Activated naive CD8-positive, alpha-beta T cell (primary cell): Measurements from ENCODE around the gene LAIR1.
"Not testable (repeated sequence)": the region's sequence is repeated elsewhere in the genome, so short reads cannot be mapped to it uniquely, and the experiment has no call there.

Experiments
- H3K27ac Mint-ChIP-seq: one replicate; pipeline ENCODE4 v1.8.0; 2021; ENCODE audit warnings: mixed read lengths
- H3K27me3 Mint-ChIP-seq: one replicate; pipeline ENCODE4 v1.8.0; 2021; ENCODE audit warnings: mixed read lengths
- H3K36me3 Mint-ChIP-seq: one replicate; pipeline ENCODE4 v1.8.0; 2021; ENCODE audit warnings: mixed read lengths
- H3K4me1 Mint-ChIP-seq: one replicate; pipeline ENCODE4 v1.8.0; 2021; ENCODE audit warnings: low read depth, mixed read lengths
- H3K4me3 Mint-ChIP-seq: one replicate; pipeline ENCODE4 v1.8.0; 2021; ENCODE audit warnings: mild to moderate bottlenecking, mixed read lengths
- H3K9me3 Mint-ChIP-seq: one replicate; pipeline ENCODE4 v1.8.0; 2021; ENCODE audit warnings: low read depth, mixed read lengths

Gene LAIR1

GRCh38 chr19:54389553-54389952, 24.8 kb upstream of the LAIR1 start:
- Mint-ChIP-seq H3K27me3 (no peaks in the 10 kb centered on the region), H3K36me3 (no peaks in the 10 kb centered on the region), H3K27ac (no peak overlapping the region), H3K4me1 (peaks cover 42% of the 10 kb centered on the region), H3K9me3 (no peaks in the 10 kb centered on the region), H3K4me3 (no peak overlapping the region)

DNA sequence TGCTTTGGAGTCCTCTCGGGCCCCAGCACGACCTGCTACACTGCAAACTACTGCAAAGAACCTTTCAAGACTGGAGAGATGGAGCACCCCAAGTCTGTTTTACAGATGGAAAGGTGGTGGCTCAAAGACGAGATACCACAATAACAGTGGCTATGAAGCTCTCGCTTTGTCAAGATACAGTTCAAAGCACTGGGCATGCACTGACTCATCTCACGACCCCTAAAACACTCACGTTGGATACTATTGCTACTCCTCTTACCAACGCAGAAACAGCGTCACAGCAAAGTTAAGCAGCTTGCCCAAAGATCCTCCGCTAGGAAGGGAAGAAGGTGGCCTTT, 24.0 kb upstream of the LAIR1 start:
- Mint-ChIP-seq H3K4me1 (peaks cover 42% of the 10 kb centered on the region), H3K27me3 (no peaks in the 10 kb centered on the region), H3K27ac (peak overlapping the region; percentile 59), H3K4me3 (peak overlapping the region; percentile 90), H3K9me3 (no peaks in the 10 kb centered on the region), H3K36me3 (no peaks in the 10 kb centered on the region)

DNA sequence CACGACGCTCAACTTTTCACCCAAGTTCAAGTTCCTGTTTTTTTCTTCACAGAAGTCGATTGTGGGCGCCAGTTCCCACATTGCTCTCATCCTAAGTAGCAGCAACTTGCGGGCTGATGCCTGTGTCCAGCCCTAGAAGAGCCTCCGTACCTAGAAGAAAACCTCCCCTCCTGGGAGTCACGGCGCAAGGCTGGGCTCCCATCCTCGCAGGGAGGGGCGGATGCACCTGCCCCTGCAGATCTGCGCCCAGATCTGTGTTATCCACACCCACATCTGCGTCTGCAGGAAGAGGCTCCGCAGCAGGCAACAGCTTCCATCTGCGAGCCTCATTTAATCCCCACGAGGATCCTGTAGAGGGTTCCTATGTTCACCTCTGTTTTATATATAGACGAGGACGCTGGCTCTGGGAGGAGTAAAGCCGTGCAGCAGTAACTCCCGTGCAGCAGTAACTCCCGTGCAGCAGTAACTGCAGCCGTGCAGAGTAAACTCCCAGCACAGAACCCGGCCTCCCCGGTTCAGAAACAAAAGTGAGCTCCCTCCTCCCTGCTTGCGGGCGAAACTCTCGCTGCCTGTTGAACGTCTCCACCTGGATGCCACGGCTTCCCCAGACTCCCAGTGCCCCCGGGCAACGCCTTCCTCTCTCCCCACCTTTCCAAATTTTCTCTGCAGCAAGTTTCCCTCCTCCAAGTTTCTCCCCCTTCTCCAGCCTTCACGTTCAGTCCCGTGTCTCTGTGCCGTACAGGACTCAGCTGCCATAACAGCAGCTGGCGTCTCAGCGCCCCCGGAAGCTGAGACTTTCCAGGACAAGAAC, 23.5 kb upstream of the LAIR1 start:
- H3K27me3 Mint-ChIP-seq: no peaks in the 10 kb centered on the region
- peaks cover 45% of the 10 kb centered on the region for H3K4me1 Mint-ChIP-seq
- H3K27ac Mint-ChIP-seq: peak overlapping the region; percentile 59
- peak overlapping the region; percentile 90 for H3K4me3 Mint-ChIP-seq
- no peaks in the 10 kb centered on the region for H3K36me3 Mint-ChIP-seq
- H3K9me3 Mint-ChIP-seq: no peaks in the 10 kb centered on the region

- Mint-ChIP-seq H3K4me3 (no peak overlapping the region), H3K9me3 (peaks cover 5% of the 10 kb centered on the region), H3K36me3 (no peaks in the 10 kb centered on the region), H3K4me1 (peaks cover 42% of the 10 kb centered on the region), H3K27me3 (no peaks in the 10 kb centered on the region), H3K27ac (no peak overlapping the region)
Measured at GRCh38 chr19:54383330-54383729, 18.6 kb upstream of the LAIR1 start.

DNA sequence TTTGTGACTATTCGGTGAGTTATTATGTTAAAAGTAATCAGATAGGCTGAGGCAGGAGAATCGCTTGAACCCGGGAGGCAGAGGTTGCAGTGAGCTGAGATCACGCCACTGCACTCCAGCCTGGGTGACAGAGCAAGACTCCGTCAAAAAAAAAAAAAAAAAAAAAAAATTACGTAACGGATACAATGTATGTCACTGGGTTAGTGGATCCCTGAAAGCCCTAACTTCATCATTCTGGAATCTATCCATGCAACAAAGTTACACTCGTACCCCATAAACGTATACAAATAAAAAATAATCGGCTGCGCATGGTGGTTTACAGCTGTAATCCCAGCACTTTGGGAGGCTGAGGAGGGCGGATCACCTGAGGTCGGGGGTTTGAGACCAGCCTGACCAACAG, 17.3 kb upstream of the LAIR1 start:
- peaks cover 43% of the 10 kb centered on the region for H3K4me1 Mint-ChIP-seq
- not testable (repeated sequence) for H3K27me3 Mint-ChIP-seq, H3K9me3 Mint-ChIP-seq, H3K27ac Mint-ChIP-seq, H3K4me3 Mint-ChIP-seq, H3K36me3 Mint-ChIP-seq

DNA sequence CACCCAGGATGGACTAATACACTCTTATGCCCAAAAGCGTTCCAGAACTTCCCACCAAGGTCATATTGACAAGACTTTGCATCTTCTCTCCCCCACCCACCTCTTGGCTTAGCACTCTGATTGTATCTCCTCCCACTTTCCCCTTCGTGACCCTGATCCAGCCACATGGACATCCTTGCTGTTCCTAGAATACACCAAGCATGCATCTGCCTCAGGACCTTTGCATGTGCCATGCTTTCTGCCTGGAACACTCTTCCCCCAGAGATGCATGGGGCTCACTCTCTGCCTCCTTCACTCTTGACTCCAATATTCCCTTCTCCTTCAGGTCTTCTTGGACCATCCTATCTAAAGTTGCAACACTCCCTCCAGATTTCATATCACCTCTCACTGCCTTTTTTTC, 16.2 kb upstream of the LAIR1 start:
- Mint-ChIP-seq H3K27ac (no peak overlapping the region), H3K4me1 (peaks cover 52% of the 10 kb centered on the region), H3K9me3 (peaks cover 5% of the 10 kb centered on the region), H3K27me3 (no peaks in the 10 kb centered on the region), H3K36me3 (no peaks in the 10 kb centered on the region), H3K4me3 (no peak overlapping the region)

DNA sequence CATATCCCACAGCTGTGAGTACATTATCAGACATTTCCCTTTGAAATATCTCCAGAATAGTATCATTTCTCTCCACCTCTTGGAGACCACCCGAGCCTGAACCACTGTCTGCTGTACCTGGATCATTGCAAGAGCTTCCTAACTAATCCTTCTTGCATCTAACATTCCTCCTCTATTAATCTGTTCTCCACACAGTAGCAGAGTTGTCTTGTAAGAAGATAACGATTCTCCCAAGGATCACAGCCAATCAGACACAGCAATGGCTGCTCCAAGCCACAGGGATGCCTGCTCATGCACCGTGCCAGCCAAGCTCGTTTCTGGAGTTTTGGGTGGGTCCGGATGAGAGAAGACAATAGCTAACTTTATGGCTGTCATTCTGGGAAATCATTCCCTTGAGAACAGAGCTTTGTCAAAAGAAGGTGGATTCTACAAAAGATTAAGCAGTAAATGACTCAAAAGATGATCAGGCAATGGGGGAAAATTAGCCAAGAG, 14.5 kb upstream of the LAIR1 start:
- Mint-ChIP-seq H3K4me3 (peak overlapping the region; percentile 18), H3K27me3 (no peaks in the 10 kb centered on the region), H3K4me1 (peaks cover 61% of the 10 kb centered on the region), H3K27ac (no peak overlapping the region), H3K36me3 (no peaks in the 10 kb centered on the region), H3K9me3 (peaks cover 5% of the 10 kb centered on the region)

DNA sequence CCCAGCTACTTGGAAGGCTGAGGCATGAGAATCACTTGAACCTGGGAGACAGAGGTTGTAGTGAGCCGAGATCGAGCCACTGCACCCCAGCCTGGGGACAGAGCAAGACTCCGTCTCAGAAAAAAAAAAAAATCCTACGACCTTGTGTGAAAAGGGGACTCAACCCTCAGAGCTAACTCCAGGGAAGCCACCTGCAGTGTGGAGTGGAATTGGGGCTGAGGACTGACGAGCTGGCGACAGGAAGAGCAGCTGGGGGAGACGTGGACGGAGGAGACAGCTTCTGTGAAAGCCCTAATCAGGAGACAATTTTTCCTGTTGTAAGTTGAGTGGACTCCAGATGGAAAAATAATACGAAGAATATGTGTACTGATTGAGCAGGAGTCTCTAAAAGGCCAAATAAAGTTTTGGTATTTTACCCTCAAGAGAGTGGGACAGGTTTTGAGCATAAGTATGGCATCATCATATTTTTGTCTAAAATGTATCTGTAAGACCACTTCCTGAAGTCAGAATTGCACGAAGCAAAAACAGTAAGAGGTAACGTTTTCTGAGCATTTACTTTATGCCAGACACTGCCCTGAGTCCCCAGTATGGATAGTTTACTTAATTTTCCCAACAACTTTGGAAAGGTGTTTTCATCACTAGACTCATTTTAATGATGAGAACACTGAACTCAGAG, 12.0 kb upstream of the LAIR1 start:
- H3K9me3 Mint-ChIP-seq: peaks cover 5% of the 10 kb centered on the region
- no peaks in the 10 kb centered on the region for H3K27me3 Mint-ChIP-seq
- no peak overlapping the region for H3K27ac Mint-ChIP-seq
- H3K36me3 Mint-ChIP-seq: no peaks in the 10 kb centered on the region
- peaks cover 75% of the 10 kb centered on the region for H3K4me1 Mint-ChIP-seq
- H3K4me3 Mint-ChIP-seq: peak overlapping the region; percentile 32

DNA sequence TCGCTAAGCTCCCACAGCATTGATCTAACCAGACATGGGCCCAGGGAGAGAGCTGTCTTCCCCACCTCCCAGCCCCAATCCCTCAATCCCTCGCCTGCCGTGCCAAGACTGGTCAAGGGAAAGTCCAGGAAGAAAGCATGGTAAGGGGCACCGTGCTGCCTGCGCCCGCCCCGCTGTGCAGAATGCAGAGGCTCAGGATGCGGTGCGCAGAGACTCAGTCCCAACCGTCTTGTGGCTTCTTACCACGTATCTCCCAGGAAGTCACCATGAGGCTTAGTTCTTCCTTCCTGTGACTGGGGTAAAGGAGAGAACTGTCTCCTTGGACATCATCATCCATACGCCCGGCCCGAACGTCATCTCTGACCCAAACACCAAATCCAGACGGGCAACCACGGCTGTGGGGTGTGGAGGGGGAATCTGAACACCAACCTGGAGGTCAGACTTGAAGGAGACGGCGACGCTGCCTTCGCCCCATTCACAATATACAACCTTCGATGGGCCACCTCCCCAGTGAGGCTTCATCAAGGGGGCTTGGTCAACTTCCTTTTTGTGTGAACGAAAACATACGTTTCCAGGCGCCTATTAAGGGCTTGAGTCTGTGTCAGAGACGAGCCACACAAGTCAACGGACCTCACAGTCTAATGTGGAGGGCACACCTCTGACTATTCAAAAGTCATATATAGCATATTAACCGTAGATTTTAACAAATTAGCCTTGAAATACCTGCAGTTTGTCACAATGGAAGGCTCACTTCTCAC, 10.6 kb upstream of the LAIR1 start:
- H3K36me3 Mint-ChIP-seq, H3K27me3 Mint-ChIP-seq, H3K9me3 Mint-ChIP-seq: not testable (repeated sequence)
- Mint-ChIP-seq H3K4me1 (peaks cover 80% of the 10 kb centered on the region), H3K27ac (peak overlapping the region; percentile 81), H3K4me3 (peak overlapping the region; percentile 86)

DNA sequence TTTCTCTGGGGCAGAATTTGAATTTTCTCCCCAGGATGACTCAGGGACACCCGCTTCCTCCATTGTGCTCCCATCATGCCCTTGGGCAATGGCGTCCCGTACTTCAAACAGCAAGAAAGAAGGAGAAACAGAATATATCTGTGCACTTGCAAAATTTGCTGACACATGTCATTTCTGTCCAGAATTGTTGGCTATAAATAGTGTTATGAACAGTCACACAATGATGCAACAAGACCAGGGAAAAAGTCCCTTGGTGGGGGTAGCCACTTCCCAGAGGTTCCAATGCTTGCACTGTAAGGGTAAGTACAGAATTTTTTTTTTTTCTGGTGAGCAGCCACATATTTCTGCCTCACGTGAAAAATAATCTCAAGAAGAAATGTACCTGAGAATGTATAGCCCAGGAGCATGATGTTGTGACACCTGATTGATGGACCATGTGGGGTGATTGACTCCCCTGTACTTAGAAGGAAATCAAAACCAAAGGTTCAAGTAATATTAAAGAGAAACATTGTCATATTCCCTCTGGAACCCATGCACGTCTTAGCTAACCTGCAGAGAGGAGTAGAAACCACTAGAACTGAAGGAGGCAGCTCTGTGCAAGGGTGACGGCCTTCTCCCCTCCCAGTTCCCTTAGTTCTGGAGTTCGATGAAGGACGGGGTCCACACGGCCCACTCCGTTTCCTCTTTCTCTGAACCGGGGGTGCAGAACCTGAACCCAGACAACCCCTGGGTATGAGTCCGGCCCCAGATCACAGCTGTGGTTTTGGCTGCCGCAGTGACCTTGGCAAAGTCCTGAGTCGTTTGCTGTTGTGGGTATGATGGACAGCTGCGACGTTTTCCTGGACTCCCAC, 9.3 kb upstream of the LAIR1 start:
- H3K36me3 Mint-ChIP-seq: no peaks in the 10 kb centered on the region
- no peaks in the 10 kb centered on the region for H3K27me3 Mint-ChIP-seq
- H3K4me1 Mint-ChIP-seq: peaks cover 84% of the 10 kb centered on the region
- H3K9me3 Mint-ChIP-seq: no peaks in the 10 kb centered on the region
- H3K4me3 Mint-ChIP-seq: peak overlapping the region; percentile 27
- no peak overlapping the region for H3K27ac Mint-ChIP-seq

DNA sequence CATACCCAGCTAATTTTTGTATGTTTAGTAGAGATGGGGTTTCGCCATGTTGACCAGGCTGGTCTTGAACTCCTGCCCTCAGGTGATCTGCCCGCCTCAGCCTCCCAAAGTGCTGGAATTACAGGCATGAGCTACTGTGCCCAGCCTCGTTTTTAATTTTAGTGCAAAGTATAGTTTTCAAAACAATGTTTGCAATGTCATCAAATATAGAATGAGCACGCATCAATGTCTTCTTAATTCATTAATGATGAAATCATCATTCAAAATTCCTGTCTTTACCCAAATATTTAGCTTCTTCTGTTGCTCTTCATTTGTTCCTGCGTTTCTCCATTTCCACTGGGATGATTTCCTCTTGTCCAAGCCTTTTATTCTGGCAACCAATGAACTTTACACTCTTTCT, 6.7 kb upstream of the LAIR1 start:
- Mint-ChIP-seq H3K4me3 (peak overlapping the region; percentile 13), H3K4me1 (peaks cover 78% of the 10 kb centered on the region)
- H3K27ac Mint-ChIP-seq, H3K36me3 Mint-ChIP-seq, H3K9me3 Mint-ChIP-seq, H3K27me3 Mint-ChIP-seq: not testable (repeated sequence)

DNA sequence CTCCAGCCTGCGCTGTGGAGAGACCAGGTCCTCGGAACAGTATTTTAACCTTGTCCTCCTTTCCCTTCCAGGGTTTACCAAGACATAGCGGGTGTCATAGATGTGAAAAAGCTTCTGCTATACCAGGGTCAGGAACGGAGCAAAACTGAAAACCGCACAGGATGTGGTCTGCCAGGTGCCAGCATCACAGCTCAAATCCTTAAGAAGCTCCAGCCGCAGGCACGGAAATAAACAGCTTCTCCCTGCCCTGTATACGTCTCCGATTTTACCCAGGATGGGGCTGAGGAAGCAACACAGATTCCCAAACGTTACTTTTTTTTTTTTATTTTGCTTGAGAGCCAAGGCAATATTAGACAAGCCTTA, 5.7 kb upstream of the LAIR1 start:
- peak overlapping the region; percentile 51 for H3K27ac Mint-ChIP-seq
- not testable (repeated sequence) for H3K9me3 Mint-ChIP-seq, H3K27me3 Mint-ChIP-seq, H3K36me3 Mint-ChIP-seq
- peaks cover 76% of the 10 kb centered on the region for H3K4me1 Mint-ChIP-seq
- peak overlapping the region; percentile 79 for H3K4me3 Mint-ChIP-seq

- H3K27me3 Mint-ChIP-seq, H3K9me3 Mint-ChIP-seq, H3K36me3 Mint-ChIP-seq: not testable (repeated sequence)
- peak overlapping the region; percentile 79 for H3K4me3 Mint-ChIP-seq
- peaks cover 75% of the 10 kb centered on the region for H3K4me1 Mint-ChIP-seq
- H3K27ac Mint-ChIP-seq: peak overlapping the region; percentile 58
Measured at GRCh38 chr19:54369688-54370433, 5.1 kb upstream of the LAIR1 start.

- H3K27ac Mint-ChIP-seq: peak overlapping the region; percentile 58
- peaks cover 73% of the 10 kb centered on the region for H3K4me1 Mint-ChIP-seq
- H3K36me3 Mint-ChIP-seq: no peaks in the 10 kb centered on the region
Measured at GRCh38 chr19:54369082-54369687, 4.5 kb upstream of the LAIR1 start.

More at GRCh38 chr19:54369082-54369687, 4.5 kb upstream of the LAIR1 start:
- peak overlapping the region; percentile 79 for H3K4me3 Mint-ChIP-seq
- H3K9me3 Mint-ChIP-seq: no peaks in the 10 kb centered on the region
- no peaks in the 10 kb centered on the region for H3K27me3 Mint-ChIP-seq
